Suprapubic skin (tissue), 4 donors: ENCODE results near the gene FSTL1. TPM values are rescaled to one million over a fixed set of nuclear protein-coding genes. Genes with fewer than 3 reads are reported as not detected.

ENCODE experiments used
- DNase-seq, 2 donors: peaks; one replicate each; pipeline ENCODE4 v3.0.0-alpha.2; 2019; ENCODE audit warnings: low spot score in 2 of 2
- H3K27ac ChIP-seq: fragments of 200-600 bp; sonication (generic); one replicate; pipeline ENCODE4 v1.5.1; 2019
- H3K27me3 ChIP-seq: fragments of 200-600 bp; sonication (generic); one replicate; pipeline ENCODE4 v1.5.1; 2019
- H3K36me3 ChIP-seq: fragments of 200-600 bp; sonication (generic); one replicate; pipeline ENCODE4 v1.5.1; 2019
- H3K4me1 ChIP-seq: fragments of 200-600 bp; sonication (generic); one replicate; pipeline ENCODE4 v1.5.1; 2019
- H3K4me3 ChIP-seq: fragments of 200-600 bp; sonication (generic); one replicate; pipeline ENCODE4 v1.5.1; 2019; ENCODE audit warnings: mild to moderate bottlenecking
- H3K9me3 ChIP-seq: fragments of 200-600 bp; sonication (generic); one replicate; pipeline ENCODE4 v1.5.1; 2019
- CTCF ChIP-seq, 2 donors: fragments of 200-600 bp in 1 of 2; fragments of 450-650 bp in 1 of 2; sonication (generic) in 1 of 2; IDR thresholded peaks; one replicate each; pipeline ENCODE4 v1.5.1; 2016 to 2019; ENCODE audit warnings: antibody characterized with exemption in 2 of 2, mild to moderate bottlenecking in 1 of 2, moderate library complexity in 1 of 2
- EP300 ChIP-seq: sonication (generic); formaldehyde crosslinking; IDR thresholded peaks from one replicate; pipeline ENCODE4 v1.6.1; 2017; ENCODE audit warnings: antibody characterized with exemption
- POLR2A ChIP-seq, 2 donors: fragments of 450-650 bp; IDR thresholded peaks; one replicate each; pipeline ENCODE4 v1.6.1; 2017; ENCODE audit warnings: antibody characterized with exemption in 2 of 2, mild to moderate bottlenecking in 2 of 2, moderate library complexity in 2 of 2
- POLR2AphosphoS5 ChIP-seq, 3 donors: sonication (generic); formaldehyde crosslinking; IDR thresholded peaks; one replicate each; pipeline ENCODE4 v1.6.1; 2017; ENCODE audit warnings: antibody characterized with exemption in 3 of 3
- WGBS: methylation state at CpG from one replicate; pipeline ENCODE4 v1.1.5; 2018; 5-methylcytosine and 5-hydroxymethylcytosine counted together
- total RNA-seq, 4 donors: library from RNA; depleted of rRNA; stranded (reverse); fragments of >200 nt; gene quantifications; one replicate each; pipeline ENCODE4 v1.1.0, GENCODE V29; 2016

Gene FSTL1
- total RNA-seq, 4 donors from 2014 or later, result 58.3 to 75.3 (median 63.9) TPM

- Histone ChIP-seq H3K36me3 (no peaks in the 10 kb centered on the region), H3K4me1 (no peaks in the 10 kb centered on the region), H3K9me3 (no peaks in the 10 kb centered on the region), H3K27ac (no peak overlapping the region), H3K27me3 (no peaks in the 10 kb centered on the region), H3K4me3 (no peak overlapping the region)
- no peak for DNase-seq
- 76% methylated on average over 3 of the region's 3 CpGs for WGBS
- no peak for TF ChIP-seq POLR2AphosphoS5 (IDR thresholded peaks at IDR 0.05)
- no peak for TF ChIP-seq EP300
- TF ChIP-seq CTCF (IDR thresholded peaks at IDR 0.05), result no peak
- no peak for TF ChIP-seq POLR2A (IDR thresholded peaks at IDR 0.05)
Measured at GRCh38 chr3:120368172-120368571, 82.6 kb downstream of the FSTL1 start.

- Histone ChIP-seq H3K27ac (no peak overlapping the region), H3K36me3 (no peaks in the 10 kb centered on the region), H3K27me3 (no peaks in the 10 kb centered on the region), H3K4me1 (no peaks in the 10 kb centered on the region), H3K4me3 (no peak overlapping the region), H3K9me3 (no peaks in the 10 kb centered on the region)
- 19% methylated on average over 1 of the region's 1 CpG for WGBS
- no peak for DNase-seq
- TF ChIP-seq POLR2A (IDR thresholded peaks at IDR 0.05) (no peak), POLR2AphosphoS5 (IDR thresholded peaks at IDR 0.05) (no peak), EP300 (no peak), CTCF (IDR thresholded peaks at IDR 0.05) (no peak)
Measured at GRCh38 chr3:120364821-120365220, 86.0 kb downstream of the FSTL1 start.

GRCh38 chr3:120364101-120364500 is 86.7 kb downstream of the FSTL1 start:
- no peak overlapping the region for H3K27ac ChIP-seq
- no peaks in the 10 kb centered on the region for H3K9me3 ChIP-seq
- H3K36me3 ChIP-seq, result no peaks in the 10 kb centered on the region
- WGBS, result 61% methylated on average over 1 of the region's 1 CpG
- H3K27me3 ChIP-seq, result no peaks in the 10 kb centered on the region
- H3K4me1 ChIP-seq, result no peaks in the 10 kb centered on the region
- H3K4me3 ChIP-seq, result no peak overlapping the region
- DNase-seq, result no peak
- TF ChIP-seq EP300 (no peak), CTCF (IDR thresholded peaks at IDR 0.05) (no peak), POLR2AphosphoS5 (IDR thresholded peaks at IDR 0.05) (no peak), POLR2A (IDR thresholded peaks at IDR 0.05) (no peak)

GRCh38 chr3:120357807-120358206 is 93.0 kb downstream of the FSTL1 start:
- no peaks in the 10 kb centered on the region for H3K9me3 ChIP-seq
- no peak overlapping the region for H3K4me3 ChIP-seq
- no peaks in the 10 kb centered on the region for H3K27me3 ChIP-seq
- no peaks in the 10 kb centered on the region for H3K36me3 ChIP-seq
- no peak overlapping the region for H3K27ac ChIP-seq
- TF ChIP-seq POLR2AphosphoS5 (IDR thresholded peaks at IDR 0.05) (no peak), EP300 (no peak), CTCF (IDR thresholded peaks at IDR 0.05) (no peak), POLR2A (IDR thresholded peaks at IDR 0.05) (no peak)
- no peaks in the 10 kb centered on the region for H3K4me1 ChIP-seq
- DNase-seq, result no peak

- no peaks in the 10 kb centered on the region for H3K27me3 ChIP-seq
- no peak overlapping the region for H3K4me3 ChIP-seq
- 78% methylated on average over 1 of the region's 1 CpG for WGBS
- peaks cover 2% of the 10 kb centered on the region for H3K4me1 ChIP-seq
- DNase-seq, result no peak
- H3K27ac ChIP-seq, result no peak overlapping the region
- H3K9me3 ChIP-seq, result no peaks in the 10 kb centered on the region
- no peaks in the 10 kb centered on the region for H3K36me3 ChIP-seq
- TF ChIP-seq EP300, result no peak
- no peak for TF ChIP-seq CTCF (IDR thresholded peaks at IDR 0.05)
- no peak for TF ChIP-seq POLR2AphosphoS5 (IDR thresholded peaks at IDR 0.05)
- TF ChIP-seq POLR2A (IDR thresholded peaks at IDR 0.05), result no peak
Measured at GRCh38 chr3:120355486-120355885, 95.3 kb downstream of the FSTL1 start.
